22Rv1 (cell line): ENCODE measurements around the gene ANKS6.

Experiments used
- H3K27ac ChIP-seq: fragments of 450-650 bp; 2 replicates; pipeline ENCODE4 v1.5.1; 2017
- CTCF ChIP-seq: fragments of 450-650 bp; IDR thresholded peaks from 2 replicates; pipeline ENCODE4 v1.5.1; 2017; ENCODE audit warnings: mild to moderate bottlenecking
- ZFX ChIP-seq: fragments of 450-650 bp; IDR thresholded peaks from 2 replicates; pipeline ENCODE4 v1.6.1; 2017; ENCODE audit warnings: antibody characterized with exemption, borderline replicate concordance

ANKS6 gene

GRCh38 chr9:98777618-98778017 lies 18.7 kb downstream of the ANKS6 start:
- TF ChIP-seq ZFX: no peak
- no peak for TF ChIP-seq CTCF
- no peak overlapping the region for H3K27ac ChIP-seq

- TF ChIP-seq ZFX (no peak), CTCF (peak; percentile 85)
- H3K27ac ChIP-seq: no peak overlapping the region
Measured at GRCh38 chr9:98775831-98776441, 20.4 kb downstream of the ANKS6 start.

- TF ChIP-seq ZFX: no peak
- peak; percentile 77 for TF ChIP-seq CTCF
- H3K27ac ChIP-seq: no peak overlapping the region
Measured at GRCh38 chr9:98774746-98775145, 21.6 kb downstream of the ANKS6 start.

GRCh38 chr9:98773721-98774120 lies 22.6 kb downstream of the ANKS6 start:
- no peak overlapping the region for H3K27ac ChIP-seq

GRCh38 chr9:98772364-98773155 lies 23.8 kb downstream of the ANKS6 start:
- TF ChIP-seq ZFX (no peak), CTCF (no peak)
- H3K27ac ChIP-seq: no peak overlapping the region

More at GRCh38 chr9:98773721-98774120, 22.6 kb downstream of the ANKS6 start:
- no peak for TF ChIP-seq CTCF
- no peak for TF ChIP-seq ZFX

- no peak overlapping the region for H3K27ac ChIP-seq
- TF ChIP-seq ZFX (no peak), CTCF (no peak)
Measured at GRCh38 chr9:98771209-98771874, 25.0 kb downstream of the ANKS6 start.

- no peak overlapping the region for H3K27ac ChIP-seq
- TF ChIP-seq CTCF (no peak), ZFX (no peak)
Measured at GRCh38 chr9:98770717-98771116, 25.6 kb downstream of the ANKS6 start.
